Measurements from ENCODE around the gene RFESD.

DNA sequence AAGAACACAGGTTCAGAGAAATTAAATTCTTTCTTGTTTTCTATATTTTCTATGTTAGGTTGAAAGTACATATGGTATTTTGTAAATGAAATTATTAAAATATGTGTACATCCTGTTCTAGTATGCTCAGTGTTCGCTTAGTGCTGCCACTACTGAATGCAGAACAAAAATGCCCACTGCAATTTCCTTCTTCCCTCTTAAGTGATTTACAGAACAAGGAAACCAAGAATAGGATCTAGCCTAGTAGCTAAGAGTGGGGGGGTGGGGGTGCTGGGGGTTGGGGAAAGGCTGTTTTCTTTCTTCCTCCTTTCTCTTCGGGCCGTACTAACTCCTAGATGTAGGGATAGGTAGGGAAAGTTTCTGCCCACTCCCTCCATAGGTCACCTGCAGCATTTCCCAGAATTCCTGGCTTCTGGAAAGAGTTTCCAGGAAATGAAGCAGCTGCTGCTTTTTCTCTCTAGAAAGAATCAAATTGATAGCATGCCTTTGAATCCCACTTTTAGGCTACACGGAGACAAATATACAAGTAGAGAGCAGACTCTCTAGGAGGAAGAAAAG is 20.6 kb downstream of the RFESD start:
- TF ChIP-seq CTCF (conservative IDR thresholded peaks at IDR 0.05), result no peak
- no peak for TF ChIP-seq EZH2 (IDR thresholded peaks at IDR 0.05; ENCODE audit: low read depth)
